HG03571 (cell line): ENCODE measurements around the gene SUSD6.
"Not testable (repeated sequence)": the region's sequence is repeated elsewhere in the genome, so short reads cannot be mapped to it uniquely, and the experiment has no call there.

Experiments used
- ATAC-seq: cut with Tn5 transposase; IDR thresholded peaks from one replicate; pipeline ENCODE4 v1.9.1; 2021; ENCODE audit not compliant: unreplicated experiment

Gene SUSD6

DNA sequence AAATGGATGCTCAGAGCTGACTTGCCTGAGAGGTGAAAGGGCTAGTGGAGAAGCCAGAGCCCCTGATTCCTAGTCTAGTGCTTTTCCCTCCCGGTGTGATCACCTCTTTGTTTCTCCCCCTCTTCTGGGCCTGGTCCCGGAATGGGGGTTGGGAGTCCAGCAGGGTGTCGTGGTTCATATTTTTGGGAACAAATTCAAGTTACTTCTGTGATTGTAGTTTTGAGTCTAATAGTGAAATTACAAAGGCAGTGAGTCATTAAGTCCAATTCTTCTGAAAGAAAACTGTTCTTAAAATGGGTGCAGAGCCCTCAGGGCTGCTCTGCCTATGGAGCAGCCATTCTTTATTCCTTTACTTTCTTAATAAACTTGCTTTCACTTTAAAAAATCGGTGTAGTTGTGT lies 7.6 kb downstream of the SUSD6 start:
- no peak for ATAC-seq

DNA sequence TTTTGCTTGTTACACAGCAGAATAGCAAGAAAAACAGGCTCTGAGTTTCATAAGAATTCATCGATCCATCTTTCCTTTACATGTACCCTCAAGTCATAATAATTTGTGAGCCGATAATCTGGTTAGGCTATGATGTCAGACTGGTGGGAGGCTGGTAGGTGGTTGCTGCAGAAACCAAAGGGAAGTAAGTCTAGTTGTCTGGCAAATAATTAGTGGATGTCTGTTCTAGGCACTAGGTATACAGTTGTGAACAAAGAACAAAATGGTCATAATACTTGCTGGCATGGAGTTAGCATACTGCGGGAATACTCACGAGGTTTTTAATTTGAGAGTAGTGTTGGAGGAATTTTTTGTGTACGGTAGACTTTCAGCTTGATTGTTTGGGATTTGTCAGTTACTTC lies 8.8 kb downstream of the SUSD6 start:
- no peak for ATAC-seq

DNA sequence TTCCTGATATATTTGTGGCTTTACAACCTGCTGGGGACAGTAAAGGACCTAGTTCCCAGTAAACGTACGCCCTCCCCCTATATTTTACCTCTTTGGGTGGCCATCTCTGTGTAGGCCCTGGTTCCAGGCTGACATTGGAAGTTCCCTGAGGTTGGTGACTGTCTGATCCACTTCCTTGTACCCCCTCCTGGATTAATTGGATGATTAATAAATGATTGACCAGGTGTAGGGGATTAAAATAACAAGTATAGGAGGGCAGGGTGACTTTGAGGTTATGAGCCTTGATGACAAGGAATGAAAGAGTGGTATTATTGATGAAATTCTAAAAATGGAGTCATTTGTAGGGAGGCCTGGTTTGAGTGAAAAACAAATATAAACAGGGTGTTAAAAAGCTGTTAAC lies 9.6 kb downstream of the SUSD6 start:
- no peak for ATAC-seq

DNA sequence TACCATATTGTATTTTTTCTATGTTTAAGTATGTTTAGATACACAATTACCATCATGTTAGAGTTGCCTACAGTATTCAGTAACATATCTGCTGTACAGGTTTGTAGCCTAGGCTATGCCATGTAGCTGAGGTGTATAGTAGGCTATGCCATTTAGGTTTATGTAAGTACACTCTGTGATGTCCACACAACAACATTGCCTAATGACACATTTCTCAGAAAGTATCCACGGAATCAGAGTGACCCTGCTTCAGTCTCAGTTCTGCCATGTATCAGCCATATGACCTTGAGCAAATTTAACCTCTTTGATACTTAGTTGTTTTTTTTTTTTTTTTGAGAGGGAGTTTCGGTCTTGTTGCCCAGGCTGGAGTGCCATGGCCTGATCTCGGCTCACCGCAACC lies 12.7 kb downstream of the SUSD6 start:
- no peak for ATAC-seq

DNA sequence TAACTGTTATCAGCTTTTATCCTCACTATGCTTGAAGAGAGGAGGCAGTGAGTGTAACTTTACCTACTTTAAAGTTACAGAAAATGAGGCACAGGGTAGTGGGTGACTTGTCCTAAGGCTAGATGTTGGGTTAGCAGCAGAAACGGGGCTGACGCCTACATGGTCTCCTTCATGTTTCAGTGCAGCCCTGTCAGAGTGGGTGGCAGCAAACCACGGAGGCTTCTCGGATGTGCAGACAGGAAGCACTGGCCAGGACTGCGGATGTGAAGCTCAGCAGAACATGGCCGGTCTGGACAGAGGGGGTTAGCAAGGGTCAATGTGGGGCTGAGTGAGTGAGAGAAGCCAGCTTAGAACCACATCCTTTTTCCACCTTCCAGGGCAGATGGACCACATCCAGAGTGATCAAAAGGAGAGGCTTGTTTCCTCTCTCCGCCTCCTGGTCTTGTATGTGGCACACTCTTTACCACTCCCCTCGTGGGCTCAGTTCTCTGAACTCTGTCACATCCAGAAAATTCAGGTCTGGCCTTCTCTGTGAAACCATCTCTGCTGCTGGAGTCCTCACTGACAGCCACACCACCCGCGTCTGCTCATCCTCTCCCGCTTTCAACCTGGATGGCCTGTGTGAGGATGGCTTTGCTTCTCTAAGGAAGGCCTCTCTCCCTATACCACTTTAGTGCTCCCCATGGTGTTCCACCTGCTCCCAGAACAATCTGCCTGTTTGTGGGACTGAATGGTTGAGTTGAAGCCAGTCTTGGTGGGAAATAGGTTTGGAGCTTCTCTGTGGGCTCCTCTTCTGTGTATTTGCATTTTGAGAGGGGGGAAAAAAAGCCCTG lies 14.1 kb downstream of the SUSD6 start:
- peak; percentile 81 for ATAC-seq

DNA sequence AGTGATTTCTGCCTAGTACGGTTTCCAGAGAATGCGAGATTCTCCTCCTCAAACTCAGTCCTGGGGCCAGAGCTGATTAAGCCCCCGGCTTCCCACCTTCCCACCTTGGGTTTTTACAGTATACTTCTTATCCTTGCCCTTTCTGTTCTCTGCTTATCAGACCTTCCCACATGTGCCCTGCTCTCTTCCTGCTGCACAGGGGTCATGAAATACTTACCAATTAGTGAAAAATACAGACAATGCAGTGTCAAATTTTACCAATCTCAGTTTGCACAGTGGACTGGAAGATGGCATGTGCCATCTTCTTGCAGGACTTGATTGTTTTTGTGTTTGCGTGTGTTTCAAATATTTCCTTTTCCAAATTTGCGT lies 14.7 kb downstream of the SUSD6 start:
- no peak for ATAC-seq

DNA sequence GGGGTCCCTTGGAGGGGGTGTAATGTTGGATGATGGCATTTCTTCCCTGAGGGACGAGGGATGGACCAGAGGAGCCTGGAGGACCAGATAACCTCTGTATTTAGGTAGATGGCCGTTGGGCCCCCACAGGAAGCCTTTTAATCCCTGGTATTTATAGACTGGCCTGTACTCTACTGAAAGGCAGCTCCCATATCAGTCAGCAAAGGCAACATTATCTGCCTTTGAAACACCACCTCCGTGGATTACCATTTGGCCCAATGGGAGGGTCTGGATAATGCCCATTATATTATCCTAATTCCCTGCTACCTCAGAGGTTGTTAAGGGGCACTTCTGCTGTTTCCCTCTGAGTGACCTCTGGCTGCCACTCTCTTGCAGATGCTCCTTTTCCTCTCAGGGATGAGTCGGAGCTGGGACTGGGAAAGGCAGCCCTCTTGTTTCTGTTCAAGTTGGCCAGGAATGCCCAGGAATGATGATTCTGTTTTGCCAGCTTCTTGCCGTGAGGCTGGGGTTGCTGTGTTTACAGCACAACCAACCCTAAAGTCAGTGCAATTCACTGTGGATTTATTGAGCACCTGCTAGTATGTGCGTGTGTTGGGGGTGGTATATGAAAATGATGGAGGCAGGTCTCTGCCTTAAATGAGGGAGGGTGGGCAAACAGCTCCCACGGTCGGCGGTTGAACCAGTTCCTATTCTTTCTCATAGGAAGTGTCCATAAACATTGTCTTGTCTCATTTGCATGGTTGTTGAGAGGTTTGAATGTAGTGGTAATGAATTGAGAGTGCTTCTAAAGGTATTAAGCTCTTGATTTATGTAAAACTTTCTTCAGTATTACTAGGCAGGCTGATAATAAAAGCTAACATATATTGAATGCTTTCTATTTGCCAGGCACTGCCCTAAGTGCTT lies 18.1 kb downstream of the SUSD6 start:
- no peak for ATAC-seq

DNA sequence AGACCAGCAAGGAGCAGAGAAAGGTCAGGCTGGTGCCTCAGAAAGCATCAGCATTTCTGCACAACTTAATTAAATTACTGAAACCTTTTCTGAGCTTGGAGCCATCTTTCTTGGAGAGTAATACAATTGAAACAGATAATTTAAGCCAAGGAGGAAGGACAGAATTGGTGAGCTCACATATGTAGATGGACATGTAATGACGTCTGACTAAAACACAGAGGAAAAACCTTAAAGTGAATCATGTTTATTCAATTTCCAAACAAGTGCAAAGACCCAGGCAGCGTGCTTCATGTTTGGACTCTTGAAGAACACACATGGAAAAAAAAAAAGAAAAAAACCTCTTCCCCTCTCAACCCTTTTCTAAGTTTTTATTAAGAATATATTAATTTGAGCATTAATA lies 19.0 kb downstream of the SUSD6 start:
- no peak for ATAC-seq

DNA sequence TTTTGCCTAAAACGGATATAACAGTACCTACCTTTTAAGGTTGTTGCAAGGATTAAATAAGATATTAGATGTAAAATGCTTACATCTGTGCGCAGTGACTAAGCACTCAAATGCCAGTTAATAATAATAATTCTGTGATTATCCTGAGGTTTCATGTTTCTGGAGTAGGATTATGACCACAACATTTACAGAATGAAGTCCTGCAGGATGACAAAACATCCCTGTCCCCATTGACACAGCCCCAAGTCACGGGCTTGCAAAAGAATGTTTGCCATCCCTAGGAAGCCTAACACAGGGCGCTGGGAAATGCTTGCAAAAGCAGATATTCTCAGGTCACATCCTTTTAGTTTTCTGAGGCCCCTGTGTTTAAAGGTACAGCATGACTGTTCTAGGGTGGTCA lies 20.1 kb downstream of the SUSD6 start:
- no peak for ATAC-seq

DNA sequence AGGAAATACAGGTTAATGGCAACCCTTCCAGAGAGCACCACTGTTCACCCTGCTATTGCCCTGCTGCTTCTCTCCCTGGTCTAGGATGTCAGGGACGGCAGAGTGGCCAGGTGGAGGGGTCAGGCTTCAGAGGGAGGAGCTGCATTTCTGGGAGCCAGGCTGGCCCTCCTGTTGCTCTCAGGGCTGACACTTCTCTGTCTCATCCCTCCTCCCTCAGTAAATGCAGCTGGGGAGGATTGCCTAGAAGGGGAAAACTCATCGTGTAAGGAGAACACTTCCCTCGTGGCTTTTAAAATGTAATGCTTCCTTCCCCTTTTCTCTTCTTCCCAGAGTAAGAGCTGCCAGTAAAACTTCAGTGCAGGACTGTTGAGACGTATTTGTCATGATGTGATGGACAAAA lies 20.8 kb downstream of the SUSD6 start:
- no peak for ATAC-seq

DNA sequence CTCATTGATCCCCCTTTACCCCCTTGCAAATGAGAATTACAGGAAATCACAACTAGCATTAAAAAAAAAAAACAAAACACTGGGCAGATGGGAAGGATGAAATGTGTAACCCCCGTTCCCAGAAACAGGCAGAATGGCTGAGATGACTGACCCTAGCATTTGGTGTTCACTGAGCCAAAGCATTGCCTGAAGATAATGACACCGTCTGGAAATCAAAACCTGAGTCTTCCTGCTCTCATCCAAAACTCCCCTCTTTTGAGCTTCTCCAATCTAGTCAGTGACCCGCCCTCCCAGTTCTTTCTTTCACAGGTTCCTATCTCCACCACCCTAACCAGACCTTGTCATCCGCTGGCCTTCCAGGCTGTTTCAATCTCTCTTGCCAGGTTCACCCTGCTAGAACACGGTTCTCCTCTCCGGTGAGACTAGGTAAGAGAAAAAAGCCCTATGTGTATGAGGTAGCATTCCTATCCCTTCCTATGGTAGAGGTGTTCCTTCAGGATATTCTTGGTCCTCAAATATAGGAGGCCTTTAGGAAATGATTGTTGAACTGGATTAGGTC lies 21.3 kb downstream of the SUSD6 start:
- ATAC-seq = no peak

DNA sequence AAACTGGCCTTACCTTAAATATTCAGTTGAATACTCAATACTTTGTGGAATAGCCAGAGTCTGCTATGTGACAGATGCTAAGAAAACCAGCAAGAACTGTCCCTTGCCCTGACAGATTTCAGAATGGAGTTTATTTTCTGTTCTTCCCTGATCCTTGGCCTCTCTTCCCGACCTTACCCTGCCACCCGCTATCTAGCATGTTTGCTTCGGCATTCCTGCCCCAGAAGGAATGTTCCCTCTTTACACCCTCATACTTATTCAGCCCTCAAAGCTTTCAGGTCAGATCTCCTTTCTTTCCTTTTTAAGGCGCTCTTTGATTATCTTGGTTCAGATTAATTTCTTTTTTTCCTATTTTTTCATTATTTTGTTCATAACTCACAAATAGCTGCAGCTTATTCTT lies 21.8 kb downstream of the SUSD6 start:
- no peak for ATAC-seq

DNA sequence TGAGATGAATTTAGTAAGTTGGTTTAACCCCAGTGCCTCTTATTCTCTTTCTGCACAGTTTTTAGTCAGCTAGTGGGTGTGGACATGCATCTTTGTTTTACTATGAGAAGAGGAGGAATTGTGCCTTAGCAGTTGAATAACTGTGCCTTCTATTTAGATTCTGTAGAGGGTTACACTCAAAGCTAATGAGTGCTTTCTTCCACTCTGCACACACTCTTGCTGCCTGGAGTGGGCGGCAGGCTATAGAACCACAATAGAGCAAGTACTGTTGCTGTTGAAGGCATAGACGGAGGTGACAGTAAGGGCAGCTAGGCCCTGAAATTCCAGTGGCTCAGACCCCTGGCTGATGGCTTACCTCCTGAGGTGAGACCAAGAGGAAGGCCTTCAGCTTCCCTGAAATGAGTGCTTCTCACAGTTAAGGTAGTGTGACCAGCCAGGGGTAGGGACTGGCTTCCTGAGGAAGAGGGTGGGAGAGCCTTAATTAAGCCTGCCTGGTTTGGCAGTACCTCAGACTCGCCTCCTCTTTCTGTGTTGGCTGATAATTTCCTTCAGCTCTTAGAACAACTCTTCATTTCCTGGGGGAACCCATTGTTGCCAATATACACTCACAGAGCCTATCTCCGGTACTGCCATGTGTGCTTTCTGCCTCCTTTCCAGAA lies 24.7 kb downstream of the SUSD6 start:
- no peak for ATAC-seq

DNA sequence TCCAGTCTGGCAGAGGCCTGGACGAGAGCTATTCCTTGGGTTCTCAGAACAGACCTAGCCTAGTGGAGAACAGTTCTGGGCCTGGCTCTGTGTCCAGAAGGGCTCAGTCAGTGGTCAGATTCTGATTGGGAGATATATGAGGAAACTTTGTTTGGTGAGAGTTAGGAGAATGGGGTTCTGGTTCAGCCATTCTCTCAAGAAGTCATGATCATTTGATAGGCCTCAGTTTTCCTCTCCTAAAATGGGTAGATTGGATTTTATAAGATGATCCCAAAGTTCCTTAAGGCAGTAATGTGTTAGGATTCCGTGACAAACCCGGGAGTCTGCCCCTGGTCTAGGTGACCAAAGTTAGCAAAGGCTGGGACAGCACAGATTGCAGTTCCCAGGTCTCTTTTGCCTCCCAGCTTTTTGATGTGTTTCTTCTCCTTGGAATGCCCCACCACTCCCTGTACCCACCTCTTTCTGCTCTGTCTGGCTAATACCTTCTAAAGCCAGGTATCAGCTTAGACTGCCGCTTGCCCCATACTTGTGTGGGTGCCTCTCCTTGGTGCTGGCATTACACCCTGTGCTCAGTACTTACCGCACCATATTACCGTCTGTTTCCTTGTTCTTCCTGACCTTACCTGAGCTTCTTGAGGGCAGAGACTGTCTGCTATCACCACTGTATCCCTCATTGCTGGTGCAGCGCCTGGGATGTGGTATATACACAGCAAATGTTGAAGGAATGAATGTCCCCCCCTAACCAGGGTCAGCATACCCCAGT lies 25.5 kb downstream of the SUSD6 start:
- no peak for ATAC-seq

DNA sequence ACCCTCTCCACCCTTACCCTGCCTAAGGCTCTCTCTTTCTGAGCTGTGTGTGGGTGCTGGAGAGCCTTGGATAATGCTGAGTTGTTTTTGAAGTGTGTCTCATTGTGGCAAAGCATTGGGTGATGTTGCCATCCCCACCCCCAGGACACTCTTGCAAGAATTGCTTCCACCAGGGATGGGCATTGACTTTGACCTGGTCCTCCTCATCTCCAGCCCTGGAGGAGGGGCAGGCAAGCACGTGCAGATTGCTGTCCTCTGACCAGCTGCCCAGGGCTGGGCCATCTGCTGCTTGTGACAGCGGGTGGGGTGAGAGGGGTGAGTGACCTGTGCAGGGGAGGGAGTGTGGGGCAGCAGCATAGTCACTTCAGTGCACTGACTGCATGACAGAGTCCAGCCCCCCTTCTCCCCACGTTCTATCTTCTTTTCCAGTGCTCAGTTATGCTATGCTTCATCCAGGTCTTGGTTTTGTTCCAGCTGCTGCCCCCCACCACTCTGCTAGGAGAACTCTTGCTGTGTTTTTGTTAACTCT lies 26.2 kb downstream of the SUSD6 start:
- ATAC-seq = no peak

DNA sequence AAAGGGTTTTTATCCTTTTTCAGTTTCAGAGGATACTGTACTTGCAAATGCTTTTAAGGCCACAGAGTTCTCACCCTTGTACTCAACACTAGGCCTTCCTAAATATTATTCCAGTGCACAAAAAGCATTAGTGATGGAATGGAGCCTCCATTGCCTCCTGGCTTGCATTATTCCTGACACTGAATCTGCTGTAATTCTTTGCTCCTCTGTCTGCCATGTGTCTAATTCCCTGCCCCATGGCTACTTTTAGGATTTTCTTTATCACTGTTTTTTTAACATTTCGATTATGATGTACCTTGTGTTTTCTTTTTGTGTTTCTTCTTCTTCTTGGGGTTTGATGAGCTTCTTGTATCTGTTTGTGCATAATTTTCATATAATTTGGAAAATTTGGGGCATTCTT lies 29.5 kb downstream of the SUSD6 start:
- ATAC-seq = no peak

DNA sequence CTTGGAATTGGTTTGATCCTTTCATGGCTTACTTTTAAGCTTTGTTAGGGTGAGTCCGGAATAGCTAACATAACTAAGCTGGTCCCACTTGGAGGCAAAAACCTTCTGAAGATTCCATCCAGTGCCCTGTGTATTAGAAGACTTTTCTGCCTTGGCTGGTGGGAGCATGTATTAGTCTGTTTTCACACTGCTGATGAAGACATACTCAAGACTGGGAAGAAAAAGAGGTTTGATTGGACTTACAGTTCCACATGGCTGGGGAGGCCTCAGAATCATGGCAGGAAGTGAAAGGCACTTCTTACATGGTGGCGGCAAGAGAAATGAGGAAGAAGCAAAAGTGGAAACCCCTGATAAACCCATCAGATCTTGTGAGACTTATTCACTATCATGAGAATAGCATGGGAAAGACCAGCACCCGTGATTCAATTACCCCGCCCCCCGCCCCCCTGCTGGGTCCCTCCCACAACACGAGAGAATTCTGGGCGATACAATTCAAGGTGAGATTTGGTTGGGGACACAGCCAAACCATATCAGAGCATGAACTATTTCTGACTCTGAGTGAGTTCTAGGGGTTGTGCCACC lies 30.9 kb downstream of the SUSD6 start:
- ATAC-seq = not testable (repeated sequence)

DNA sequence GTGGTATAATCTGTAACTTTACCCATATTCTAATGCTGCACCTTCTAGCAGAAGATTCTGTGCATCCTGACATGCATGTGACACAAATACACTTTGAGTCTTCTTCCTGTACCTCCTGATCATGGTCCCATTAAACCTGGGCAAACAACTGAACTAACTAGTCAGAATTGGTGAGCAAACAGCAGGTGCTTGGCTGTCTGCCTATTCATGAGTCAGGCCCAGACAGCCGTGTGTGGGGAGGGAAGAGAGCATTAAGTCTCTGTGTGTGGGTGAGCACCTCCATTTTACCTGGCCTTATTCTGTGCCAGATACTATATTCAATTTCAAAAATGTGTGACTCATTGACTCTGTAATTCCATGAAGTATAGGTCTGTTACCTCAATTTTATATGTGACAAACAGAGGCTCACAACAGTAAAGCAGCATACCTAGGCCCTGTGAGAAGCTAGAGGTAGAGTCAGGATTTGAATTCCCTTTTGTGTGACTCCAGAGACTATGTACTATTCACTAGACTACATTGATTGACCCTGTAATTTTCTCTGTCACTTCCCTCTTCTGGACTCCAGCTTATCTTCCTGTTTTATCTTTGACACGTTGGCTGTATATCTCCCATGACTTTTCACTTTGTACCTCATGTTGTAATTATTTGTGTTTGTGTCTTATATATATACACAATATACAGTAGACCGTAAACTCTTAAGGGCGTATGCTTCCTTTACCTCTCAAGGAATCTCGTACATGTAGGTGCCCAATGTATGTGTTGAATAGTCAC lies 32.2 kb downstream of the SUSD6 start:
- ATAC-seq = no peak

DNA sequence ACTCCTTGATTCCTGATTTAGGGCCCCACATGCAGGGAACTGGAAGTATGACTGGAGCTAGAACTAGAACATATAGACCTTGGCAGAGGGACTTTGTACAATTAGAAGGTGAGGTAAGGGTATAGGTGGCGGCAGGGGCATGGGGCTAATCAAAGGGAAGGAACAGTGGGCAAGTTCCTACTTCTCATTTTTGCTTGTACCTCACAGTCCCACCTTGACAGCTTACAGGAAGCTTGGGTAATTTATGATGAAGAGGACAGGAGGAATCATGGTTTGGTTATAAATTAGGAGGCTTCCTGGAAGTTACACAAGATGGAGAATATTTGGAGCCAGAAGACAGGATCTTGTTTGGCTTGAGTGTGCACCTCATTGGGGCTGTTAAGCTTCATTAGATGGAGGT lies 33.4 kb downstream of the SUSD6 start:
- ATAC-seq = no peak
